ENCODE results near the gene SNPH. TPM values are rescaled to one million over a fixed set of nuclear protein-coding genes. Genes with fewer than 3 reads are reported as not detected.

SNPH gene
- total RNA-seq, 4 donors from 2014 or later, result 2.1 to 14.0 (median 4.5) TPM

DNA sequence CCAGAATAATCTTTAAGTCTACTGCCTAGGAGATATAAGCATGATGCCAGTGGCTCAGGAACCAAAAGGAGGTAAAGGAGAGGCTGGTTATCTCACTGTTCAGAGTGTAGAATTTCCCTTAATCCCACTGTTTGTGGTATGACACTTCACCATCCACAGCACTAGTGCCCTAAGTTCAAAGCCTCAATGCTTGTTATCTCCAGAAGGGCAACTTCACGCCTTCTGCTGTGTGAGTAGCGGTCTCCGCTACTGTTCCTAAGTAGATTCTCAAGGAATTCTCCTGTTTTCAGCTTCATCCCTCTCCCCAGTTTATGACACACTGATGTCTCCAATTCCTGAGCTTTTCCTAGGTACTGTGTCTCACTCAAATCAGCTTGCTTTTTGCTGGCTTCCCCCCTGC is 13.7 kb upstream of the SNPH start:
- TF ChIP-seq CTCF (IDR thresholded peaks at IDR 0.05) (no peak), POLR2A (IDR thresholded peaks at IDR 0.05) (no peak)
- Histone ChIP-seq H3K4me3 (no peak overlapping the region), H3K36me3 (no peaks in the 10 kb centered on the region), H3K27ac (no peak overlapping the region), H3K9me3 (no peaks in the 10 kb centered on the region), H3K27me3 (no peaks in the 10 kb centered on the region), H3K4me1 (no peaks in the 10 kb centered on the region)
- intact Hi-C loops (cut with DNase I; ENCODE audit: low total_unique reads), result no loop called here
- no peak for DNase-seq

GRCh38 chr20:1254254-1254653 is 11.8 kb upstream of the SNPH start:
- no peaks in the 10 kb centered on the region for H3K27me3 ChIP-seq
- intact Hi-C loops (cut with DNase I; ENCODE audit: low total_unique reads), result no loop called here

GRCh38 chr20:1255675-1256074 is 10.4 kb upstream of the SNPH start:
- no peak for DNase-seq
- TF ChIP-seq CTCF (IDR thresholded peaks at IDR 0.05) (no peak), POLR2A (IDR thresholded peaks at IDR 0.05) (no peak)
- H3K4me1 ChIP-seq, result no peaks in the 10 kb centered on the region
- no peak overlapping the region for H3K27ac ChIP-seq
- no peaks in the 10 kb centered on the region for H3K27me3 ChIP-seq
- no peaks in the 10 kb centered on the region for H3K36me3 ChIP-seq
- no peaks in the 10 kb centered on the region for H3K9me3 ChIP-seq
- no peak overlapping the region for H3K4me3 ChIP-seq
- intact Hi-C loops (cut with DNase I; ENCODE audit: low total_unique reads), result no loop called here

More at GRCh38 chr20:1254254-1254653, 11.8 kb upstream of the SNPH start:
- no peak for TF ChIP-seq CTCF (IDR thresholded peaks at IDR 0.05)
- TF ChIP-seq POLR2A (IDR thresholded peaks at IDR 0.05), result no peak
- Histone ChIP-seq H3K4me1 (no peaks in the 10 kb centered on the region), H3K9me3 (no peaks in the 10 kb centered on the region), H3K4me3 (no peak overlapping the region), H3K27ac (no peak overlapping the region), H3K36me3 (no peaks in the 10 kb centered on the region)
- no peak for DNase-seq

DNA sequence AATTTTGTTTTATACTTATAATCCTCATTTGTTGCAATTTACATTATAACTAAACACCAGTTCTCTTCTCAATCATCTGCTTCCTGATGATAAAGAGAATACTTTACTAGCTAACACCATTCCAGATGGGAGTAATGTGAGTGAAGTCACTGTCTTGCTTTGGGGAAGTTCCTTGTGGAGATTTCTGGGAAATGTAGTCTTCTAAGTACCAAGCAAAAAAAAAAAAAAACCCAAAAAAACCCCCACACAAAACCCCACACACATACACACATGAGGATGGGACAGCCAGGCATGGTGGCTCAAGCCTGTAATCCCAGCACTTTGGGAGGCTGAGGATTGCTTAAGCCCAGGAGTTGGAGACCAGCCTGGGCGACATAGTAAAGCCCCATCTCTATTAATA is 2.2 kb upstream of the SNPH start:
- intact Hi-C loops (cut with DNase I; ENCODE audit: low total_unique reads), result no loop called here
- TF ChIP-seq CTCF (IDR thresholded peaks at IDR 0.05), result no peak
- TF ChIP-seq POLR2A (IDR thresholded peaks at IDR 0.05), result no peak
- H3K4me1 ChIP-seq, result peaks cover 0 to 5% of the 10 kb centered on the region in 2 donors
- no peak for DNase-seq
- no peaks in the 10 kb centered on the region for H3K27me3 ChIP-seq
- H3K36me3 ChIP-seq, result no peaks in the 10 kb centered on the region
- no peak overlapping the region for H3K4me3 ChIP-seq
- H3K27ac ChIP-seq, result no peak overlapping the region
- H3K9me3 ChIP-seq, result no peaks in the 10 kb centered on the region

GRCh38 chr20:1264727-1265126 is 1.4 kb upstream of the SNPH start:
- H3K4me3 ChIP-seq, result no peak overlapping the region
- TF ChIP-seq POLR2A (IDR thresholded peaks at IDR 0.05) (no peak), CTCF (IDR thresholded peaks at IDR 0.05) (no peak)
- H3K27me3 ChIP-seq, result no peaks in the 10 kb centered on the region
- intact Hi-C loops (cut with DNase I; ENCODE audit: low total_unique reads), result no loop called here
- DNase-seq, result no peak
- H3K27ac ChIP-seq, result no peak overlapping the region
- H3K9me3 ChIP-seq, result no peaks in the 10 kb centered on the region
- H3K4me1 ChIP-seq, result peaks cover 0 to 5% of the 10 kb centered on the region in 2 donors
- H3K36me3 ChIP-seq, result no peaks in the 10 kb centered on the region
